ENCODE data around the gene BCL2L13. TPM values are rescaled to one million over a fixed set of nuclear protein-coding genes. Genes with fewer than 3 reads are reported as not detected.

BCL2L13 gene
- total RNA-seq, 2 experiments from 2014 or later = 36.1 to 38.3 TPM

- CTCF ChIA-PET = interaction anchor here (1.0 to 1.9 kb wide), 4 partner anchors 12 to 33 kb away, joined by 3 to 9 read pairs (median 8); no protein-coding TSS in a partner anchor
- H3K9me3 Mint-ChIP-seq = no peaks in the 10 kb centered on the region
- no peak overlapping the region for H3K27ac Mint-ChIP-seq
- peak overlapping the region; percentile 77 for H3K4me3 Mint-ChIP-seq
- POLR2A ChIA-PET = interaction anchor here (1.0 to 2.0 kb wide), 7 partner anchors 9 to 317 kb away, joined by 3 to 6 read pairs (median 4); no protein-coding TSS in a partner anchor
- DNase-seq (no peak), ATAC-seq (no peak)
- peaks cover 68% of the 10 kb centered on the region for H3K4me1 Mint-ChIP-seq (ENCODE audit: low read depth)
- intact Hi-C loops (cut with micrococcal nuclease) = no loop called here
- no peaks in the 10 kb centered on the region for H3K36me3 Mint-ChIP-seq (ENCODE audit: low read depth)
- H3K27me3 Mint-ChIP-seq = peaks cover 1% of the 10 kb centered on the region
- no peak for TF ChIP-seq CTCF (IDR thresholded peaks at IDR 0.05)
These were observed 134.5 kb downstream of the BCL2L13 start for GRCh38 chr22:17772958-17773605.

- POLR2A ChIA-PET = interaction anchor here (1.0 to 1.6 kb wide), 4 partner anchors 8 to 317 kb away, joined by 3 to 5 read pairs (median 4); no protein-coding TSS in a partner anchor
- peaks cover 70% of the 10 kb centered on the region for H3K4me1 Mint-ChIP-seq (ENCODE audit: low read depth)
- intact Hi-C loops (cut with micrococcal nuclease) = no loop called here
These were observed 135.1 kb downstream of the BCL2L13 start for GRCh38 chr22:17773606-17774205.

GRCh38 chr22:17774206-17774925 is 135.8 kb downstream of the BCL2L13 start, which contains the start of gene BID:
TSS of gene BID (minus strand) at chr22:17774469. CDS start at chr22:17750116, 24,353 bp downstream.
- no peaks in the 10 kb centered on the region for H3K9me3 Mint-ChIP-seq
- TF ChIP-seq CTCF (IDR thresholded peaks at IDR 0.05) = no peak
- H3K27me3 Mint-ChIP-seq = peaks cover 1% of the 10 kb centered on the region
- POLR2A ChIA-PET = interaction anchor here (1.0 to 1.6 kb wide), 2 partner anchors 8 to 41 kb away, joined by 3 to 5 read pairs; no protein-coding TSS in a partner anchor
- CTCF ChIA-PET = interaction anchor here (1.0 to 1.9 kb wide), 4 partner anchors 10 to 35 kb away, joined by 3 to 8 read pairs (median 6); no protein-coding TSS in a partner anchor
- no peaks in the 10 kb centered on the region for H3K36me3 Mint-ChIP-seq (ENCODE audit: low read depth)
- intact Hi-C loops (cut with micrococcal nuclease) = no loop called here
- H3K27ac Mint-ChIP-seq = peak within 1 kb of the TSS; percentile 73
- ATAC-seq (peak; percentile 10), DNase-seq (peak; percentile 45)
- H3K4me1 Mint-ChIP-seq (ENCODE audit: low read depth) = peaks cover 76% of the 10 kb centered on the region
- peak within 1 kb of the TSS; percentile 77 for H3K4me3 Mint-ChIP-seq

More at GRCh38 chr22:17773606-17774205, 135.1 kb downstream of the BCL2L13 start:
- CTCF ChIA-PET = interaction anchor here (1.0 to 1.9 kb wide), 4 partner anchors 11 to 34 kb away, joined by 3 to 8 read pairs (median 6); no protein-coding TSS in a partner anchor
- ATAC-seq = peak; percentile 48
- DNase-seq = peak; percentile 84
- Mint-ChIP-seq H3K27ac (no peak overlapping the region), H3K36me3 (ENCODE audit: low read depth) (no peaks in the 10 kb centered on the region), H3K27me3 (peaks cover 1% of the 10 kb centered on the region), H3K4me3 (peak overlapping the region; percentile 77), H3K9me3 (no peaks in the 10 kb centered on the region)
- TF ChIP-seq CTCF (IDR thresholded peaks at IDR 0.05) = no peak

GRCh38 chr22:17774926-17775685 is 136.5 kb downstream of the BCL2L13 start:
- ChIA-PET POLR2A (no interaction called here), CTCF (interaction anchor here (1.6 kb wide), 1 partner anchor 9 kb away, joined by 3 read pairs; no protein-coding TSS in a partner anchor)
- Mint-ChIP-seq H3K27ac (peak overlapping the region; percentile 73), H3K4me1 (ENCODE audit: low read depth) (peaks cover 78% of the 10 kb centered on the region), H3K27me3 (peaks cover 1% of the 10 kb centered on the region), H3K4me3 (peak overlapping the region; percentile 28), H3K36me3 (ENCODE audit: low read depth) (no peaks in the 10 kb centered on the region), H3K9me3 (no peaks in the 10 kb centered on the region)
- TF ChIP-seq CTCF (IDR thresholded peaks at IDR 0.05) = no peak
- intact Hi-C loops (cut with micrococcal nuclease) = no loop called here
- peak; percentile 59 for DNase-seq
- peak; percentile 34 for ATAC-seq
